D721Med (cell line): ENCODE results near the gene KCNN3.

ENCODE experiments used
- DNase-seq: peaks from one replicate; pipeline ENCODE4 v3.0.0; 2011; ENCODE audit warnings: low spot score; ENCODE audit not compliant: insufficient read length
- FAIRE-seq: peaks from 2 replicates; lab custom pipeline; 2011; peaks lifted over from hg19 to GRCh38; lab: Jason Lieb, UNC
- TF ChIP-seq, protein P1 (sequence below): IDR thresholded peaks from 2 replicates; pipeline ENCODE4 v1.5.1; 2012; ENCODE audit warnings: mild to moderate bottlenecking, control low read depth; ENCODE audit not compliant: insufficient read depth; ENCODE audit errors: missing control alignments

The KCNN3 gene

GRCh38 chr1:154743526-154744036, 126.5 kb downstream of the KCNN3 start:
- no peak for DNase-seq
- no peak for FAIRE-seq
- TF ChIP-seq, protein P1, sequence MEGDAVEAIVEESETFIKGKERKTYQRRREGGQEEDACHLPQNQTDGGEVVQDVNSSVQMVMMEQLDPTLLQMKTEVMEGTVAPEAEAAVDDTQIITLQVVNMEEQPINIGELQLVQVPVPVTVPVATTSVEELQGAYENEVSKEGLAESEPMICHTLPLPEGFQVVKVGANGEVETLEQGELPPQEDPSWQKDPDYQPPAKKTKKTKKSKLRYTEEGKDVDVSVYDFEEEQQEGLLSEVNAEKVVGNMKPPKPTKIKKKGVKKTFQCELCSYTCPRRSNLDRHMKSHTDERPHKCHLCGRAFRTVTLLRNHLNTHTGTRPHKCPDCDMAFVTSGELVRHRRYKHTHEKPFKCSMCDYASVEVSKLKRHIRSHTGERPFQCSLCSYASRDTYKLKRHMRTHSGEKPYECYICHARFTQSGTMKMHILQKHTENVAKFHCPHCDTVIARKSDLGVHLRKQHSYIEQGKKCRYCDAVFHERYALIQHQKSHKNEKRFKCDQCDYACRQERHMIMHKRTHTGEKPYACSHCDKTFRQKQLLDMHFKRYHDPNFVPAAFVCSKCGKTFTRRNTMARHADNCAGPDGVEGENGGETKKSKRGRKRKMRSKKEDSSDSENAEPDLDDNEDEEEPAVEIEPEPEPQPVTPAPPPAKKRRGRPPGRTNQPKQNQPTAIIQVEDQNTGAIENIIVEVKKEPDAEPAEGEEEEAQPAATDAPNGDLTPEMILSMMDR, result no peak

DNA sequence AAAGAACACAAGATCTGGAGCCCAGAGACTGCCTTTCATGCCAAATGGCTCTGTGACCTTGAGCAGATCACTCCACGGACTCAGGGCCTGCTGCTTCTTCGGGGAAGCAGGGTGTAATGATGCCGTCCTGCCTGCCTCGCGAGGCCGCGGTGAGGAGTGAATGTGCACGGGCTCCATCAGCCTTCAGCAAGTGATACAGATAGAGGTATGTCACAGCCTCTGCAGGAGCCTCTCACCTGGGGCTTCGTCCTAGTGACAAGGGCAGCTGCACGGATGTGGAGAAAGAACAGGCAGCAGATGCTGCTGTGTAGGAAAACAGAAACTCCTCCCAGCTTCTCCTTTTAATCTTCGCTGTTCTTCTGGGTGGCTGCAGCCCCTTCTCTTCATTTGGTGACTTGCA, 127.5 kb downstream of the KCNN3 start:
- DNase-seq (no peak), FAIRE-seq (no peak)
- TF ChIP-seq, protein P1, result no peak

- FAIRE-seq, result no peak
- TF ChIP-seq, protein P1, result no peak
- no peak for DNase-seq
Measured at GRCh38 chr1:154741741-154742495, 128.2 kb downstream of the KCNN3 start.

- TF ChIP-seq, protein P1, result no peak
- DNase-seq (no peak), FAIRE-seq (no peak)
Measured at GRCh38 chr1:154741327-154741726, 128.8 kb downstream of the KCNN3 start.

DNA sequence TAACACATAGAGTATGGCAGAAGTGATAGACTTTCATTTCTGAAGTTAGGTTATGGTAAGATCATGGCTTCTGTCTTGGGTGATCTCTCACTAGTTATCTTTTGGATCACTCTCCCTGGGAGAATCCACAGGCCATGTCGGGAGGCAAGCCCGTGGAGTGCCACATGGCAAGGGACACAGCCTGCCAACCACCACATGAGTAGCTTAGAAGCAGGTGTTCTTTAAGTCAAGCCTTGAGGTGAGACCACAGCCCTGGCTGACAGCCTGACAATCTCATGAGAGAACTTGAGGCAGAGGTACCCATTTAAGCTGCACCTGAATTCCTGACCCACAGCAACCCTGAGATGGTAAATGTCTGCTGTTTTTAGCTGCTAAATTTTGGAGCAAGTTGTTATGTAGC, 130.4 kb downstream of the KCNN3 start:
- DNase-seq, result no peak
- FAIRE-seq, result no peak
- TF ChIP-seq, protein P1, result no peak

DNA sequence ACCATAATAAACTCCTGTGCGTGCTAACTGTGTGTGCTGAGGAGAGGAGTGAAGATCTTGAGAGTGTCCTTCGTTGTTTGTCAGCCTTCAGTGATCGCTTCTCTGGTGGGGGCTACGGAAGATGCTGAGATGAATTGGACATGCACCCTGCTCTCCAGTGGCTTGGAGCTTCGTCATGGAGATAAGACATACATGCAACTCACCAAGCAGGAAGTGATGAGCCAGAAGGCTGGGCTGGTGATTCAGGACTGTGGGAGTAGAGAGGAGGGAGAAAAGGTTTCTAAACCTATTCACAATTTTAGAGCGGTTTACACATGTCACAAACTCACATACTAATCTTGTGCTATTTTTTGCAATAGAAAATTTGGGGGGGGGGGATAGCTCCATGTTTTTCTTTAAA, 133.2 kb downstream of the KCNN3 start:
- no peak for DNase-seq
- TF ChIP-seq, protein P1, result no peak
- FAIRE-seq, result no peak

DNA sequence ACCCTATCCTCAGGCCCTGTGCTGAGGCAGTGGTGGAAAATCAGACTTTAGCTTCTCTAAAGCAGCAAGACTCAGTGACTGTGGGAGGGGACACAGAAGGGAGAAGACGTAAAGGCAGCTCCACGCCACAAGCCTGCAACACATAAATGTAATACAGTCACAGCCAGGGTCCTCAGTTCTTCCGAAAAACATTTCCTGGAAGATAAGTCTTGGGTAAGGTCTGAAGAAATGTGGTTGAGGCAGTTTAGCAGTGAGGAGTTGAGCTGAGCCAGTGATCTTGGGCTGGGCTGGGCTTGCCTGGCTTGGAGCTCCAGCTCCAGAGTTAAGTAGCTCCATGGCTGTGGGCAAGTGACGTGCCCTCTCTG, 134.3 kb downstream of the KCNN3 start:
- no peak for DNase-seq
- no peak for FAIRE-seq
- TF ChIP-seq, protein P1, result no peak
